Colonic mucosa (tissue), 4 donors: ENCODE results near the gene TPCN1. TPM values are rescaled to one million over a fixed set of nuclear protein-coding genes. Genes with fewer than 3 reads are reported as not detected.

Experiments used
- DNase-seq: peaks from one replicate; pipeline ENCODE4 v3.0.0-alpha.2; 2020
- H3K27ac ChIP-seq: fragments of 200-600 bp; one replicate; pipeline ENCODE4 v1.8.0; 2021
- H3K27me3 ChIP-seq: fragments of 200-600 bp; one replicate; pipeline ENCODE4 v1.8.0; 2021
- H3K36me3 ChIP-seq: fragments of 200-600 bp; one replicate; pipeline ENCODE4 v1.8.0; 2021
- H3K4me1 ChIP-seq: fragments of 200-600 bp; one replicate; pipeline ENCODE4 v1.8.0; 2021; ENCODE audit warnings: mild to moderate bottlenecking
- H3K4me3 ChIP-seq: fragments of 200-600 bp; one replicate; pipeline ENCODE4 v1.8.0; 2021
- H3K9ac ChIP-seq, 2 donors: one replicate each; pipeline ENCODE4 v1.7.0; 2013; ENCODE audit warnings: control low read depth in 2 of 2, low read depth in 2 of 2, low read length in 2 of 2
- H3K9me3 ChIP-seq: fragments of 200-600 bp; one replicate; pipeline ENCODE4 v1.8.0; 2021
- intact Hi-C: fragments of 100-400 bp; cut with DNase I; formaldehyde crosslinking; loops from one replicate; pipeline ENCODE4 v1.14.1; 2022
- total RNA-seq, 2 donors: library from RNA; stranded (reverse); fragmentation: NEBNext Ultra II Directional in 1 of 2; extraction: Animal tissue kit (Norgen Biotek cat#: 25700) in 1 of 2; gene quantifications; one replicate each; pipeline ENCODE4 v1.2.1, GENCODE V29; 2021
- TF ChIP-seq, protein P1 (sequence below): fragments of 200-600 bp; IDR thresholded peaks from one replicate; pipeline ENCODE4 v1.8.0; 2022; ENCODE audit warnings: antibody characterized with exemption, mild to moderate bottlenecking
- donor health status: healthy.
- donor health status: DM: no; HTN: no; CAD: no.
- donor health status: DM: no; HTN: no; CAD: no.

The TPCN1 gene
- total RNA-seq, 2 donors from 2014 or later = 55.5 to 85.6 TPM

DNA sequence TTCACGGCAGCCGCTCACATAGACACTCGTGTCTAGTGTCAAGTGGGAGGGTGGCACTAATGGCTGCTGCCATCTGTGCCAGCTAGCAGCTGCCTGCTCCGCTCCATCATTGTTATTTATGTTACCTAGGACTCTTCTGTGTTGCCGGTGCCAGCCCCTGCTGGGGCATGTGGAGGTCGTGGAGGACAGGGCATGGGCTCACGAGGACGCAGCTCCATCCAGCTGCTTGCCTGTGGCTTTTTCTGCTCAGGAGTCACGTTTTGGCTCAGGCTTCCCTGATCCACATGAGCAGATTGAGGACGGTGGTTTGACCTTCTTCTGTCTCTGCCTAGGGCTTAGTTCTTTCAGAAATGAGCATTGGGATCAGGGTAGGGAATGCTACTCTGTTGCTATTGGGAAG lies 31.2 kb downstream of the TPCN1 start:
- Histone ChIP-seq H3K9ac (no peak overlapping the region), H3K36me3 (no peaks in the 10 kb centered on the region), H3K27me3 (no peaks in the 10 kb centered on the region), H3K4me1 (no peaks in the 10 kb centered on the region), H3K4me3 (no peak overlapping the region), H3K9me3 (no peaks in the 10 kb centered on the region), H3K27ac (no peak overlapping the region)
- TF ChIP-seq, protein P1, sequence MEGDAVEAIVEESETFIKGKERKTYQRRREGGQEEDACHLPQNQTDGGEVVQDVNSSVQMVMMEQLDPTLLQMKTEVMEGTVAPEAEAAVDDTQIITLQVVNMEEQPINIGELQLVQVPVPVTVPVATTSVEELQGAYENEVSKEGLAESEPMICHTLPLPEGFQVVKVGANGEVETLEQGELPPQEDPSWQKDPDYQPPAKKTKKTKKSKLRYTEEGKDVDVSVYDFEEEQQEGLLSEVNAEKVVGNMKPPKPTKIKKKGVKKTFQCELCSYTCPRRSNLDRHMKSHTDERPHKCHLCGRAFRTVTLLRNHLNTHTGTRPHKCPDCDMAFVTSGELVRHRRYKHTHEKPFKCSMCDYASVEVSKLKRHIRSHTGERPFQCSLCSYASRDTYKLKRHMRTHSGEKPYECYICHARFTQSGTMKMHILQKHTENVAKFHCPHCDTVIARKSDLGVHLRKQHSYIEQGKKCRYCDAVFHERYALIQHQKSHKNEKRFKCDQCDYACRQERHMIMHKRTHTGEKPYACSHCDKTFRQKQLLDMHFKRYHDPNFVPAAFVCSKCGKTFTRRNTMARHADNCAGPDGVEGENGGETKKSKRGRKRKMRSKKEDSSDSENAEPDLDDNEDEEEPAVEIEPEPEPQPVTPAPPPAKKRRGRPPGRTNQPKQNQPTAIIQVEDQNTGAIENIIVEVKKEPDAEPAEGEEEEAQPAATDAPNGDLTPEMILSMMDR = no peak
- DNase-seq = no peak
- intact Hi-C loops = no loop called here

DNA sequence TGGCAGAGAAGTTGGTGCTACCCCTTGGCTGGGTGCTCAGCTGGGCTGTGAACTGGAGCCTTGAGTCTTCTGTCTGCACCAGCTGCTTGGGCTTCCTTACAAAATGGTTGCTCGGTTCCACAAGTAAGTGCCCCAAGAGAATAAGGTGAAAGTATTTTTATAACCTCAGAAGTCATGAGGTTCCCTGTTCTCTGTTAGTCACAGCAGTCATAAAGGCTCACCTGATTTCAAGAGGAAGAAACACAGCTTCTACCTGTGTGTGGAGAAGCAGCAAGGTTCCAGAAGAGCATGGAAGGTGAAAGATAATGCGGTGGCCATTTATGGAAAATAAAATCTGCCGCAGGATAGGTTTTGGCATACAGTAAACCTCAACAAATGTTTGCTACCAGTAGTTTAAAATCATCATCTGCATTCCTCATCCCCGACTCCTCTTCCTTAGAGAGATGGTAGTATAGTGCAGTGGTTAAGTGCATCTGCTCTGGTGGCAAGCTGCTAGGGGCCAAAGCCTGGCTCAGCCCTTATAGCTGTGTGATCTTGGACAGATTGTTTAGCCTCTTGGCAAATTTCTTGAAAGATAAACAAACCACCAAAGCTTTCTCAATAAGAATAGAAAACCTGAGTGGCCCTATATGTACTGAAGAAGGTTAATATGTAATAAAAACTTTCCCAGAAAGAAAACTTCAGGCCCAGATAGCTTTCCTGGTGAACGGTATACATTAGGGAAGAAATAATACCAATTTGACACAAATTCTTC lies 32.4 kb downstream of the TPCN1 start:
- Histone ChIP-seq H3K4me1 (no peaks in the 10 kb centered on the region), H3K4me3 (no peak overlapping the region), H3K27ac (no peak overlapping the region), H3K27me3 (no peaks in the 10 kb centered on the region), H3K9ac (no peak overlapping the region), H3K9me3 (no peaks in the 10 kb centered on the region), H3K36me3 (no peaks in the 10 kb centered on the region)
- TF ChIP-seq, protein P1 = no peak
- intact Hi-C loops = no loop called here
- DNase-seq = no peak

- H3K27me3 ChIP-seq = no peaks in the 10 kb centered on the region
- no peaks in the 10 kb centered on the region for H3K9me3 ChIP-seq
- no peak for DNase-seq
- no peaks in the 10 kb centered on the region for H3K36me3 ChIP-seq
- no peak overlapping the region for H3K27ac ChIP-seq
- TF ChIP-seq, protein P1 = no peak
- intact Hi-C loops = no loop called here
- no peak overlapping the region for H3K9ac ChIP-seq
- H3K4me3 ChIP-seq = no peak overlapping the region
- H3K4me1 ChIP-seq = peaks cover 3% of the 10 kb centered on the region
Measured at GRCh38 chr12:113254298-113254697, 33.0 kb downstream of the TPCN1 start.

DNA sequence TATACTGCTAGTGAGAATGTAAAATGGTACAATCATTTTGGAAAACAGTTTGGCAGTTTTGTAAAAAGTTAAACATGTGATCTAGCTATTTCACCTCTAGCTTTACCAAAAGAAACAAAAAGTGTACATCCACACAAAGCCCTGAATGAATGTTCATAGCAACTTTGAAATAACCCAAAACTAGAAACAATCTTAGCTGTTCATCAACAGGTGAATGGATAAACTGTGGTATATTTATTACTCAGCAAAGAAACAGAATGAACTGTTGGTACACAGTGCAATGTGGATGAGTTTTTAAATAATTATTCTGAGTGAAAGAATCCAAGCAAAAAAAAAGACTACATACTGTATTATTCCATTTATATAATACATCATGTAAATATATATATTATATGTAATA lies 36.3 kb downstream of the TPCN1 start:
- Histone ChIP-seq H3K27ac (no peak overlapping the region), H3K4me3 (no peak overlapping the region), H3K36me3 (no peaks in the 10 kb centered on the region), H3K9me3 (no peaks in the 10 kb centered on the region), H3K27me3 (no peaks in the 10 kb centered on the region), H3K9ac (no peak overlapping the region), H3K4me1 (peaks cover 6% of the 10 kb centered on the region)
- intact Hi-C loops = no loop called here
- TF ChIP-seq, protein P1 = no peak
- DNase-seq = no peak

- intact Hi-C loops = no loop called here
- TF ChIP-seq, protein P1 = no peak
- H3K36me3 ChIP-seq = no peaks in the 10 kb centered on the region
- no peaks in the 10 kb centered on the region for H3K9me3 ChIP-seq
- no peak overlapping the region for H3K9ac ChIP-seq
- H3K4me1 ChIP-seq = peaks cover 6% of the 10 kb centered on the region
- H3K4me3 ChIP-seq = no peak overlapping the region
- H3K27ac ChIP-seq = peak overlapping the region; percentile 60
- no peak for DNase-seq
- H3K27me3 ChIP-seq = no peaks in the 10 kb centered on the region
Measured at GRCh38 chr12:113260127-113260526, 38.9 kb downstream of the TPCN1 start.
